ENCODE data around the gene CNFN. TPM values are rescaled to one million over a fixed set of nuclear protein-coding genes. Genes with fewer than 3 reads are reported as not detected.

CNFN gene
- total RNA-seq, 1 donor from 2014 or later = 1.9 TPM

DNA sequence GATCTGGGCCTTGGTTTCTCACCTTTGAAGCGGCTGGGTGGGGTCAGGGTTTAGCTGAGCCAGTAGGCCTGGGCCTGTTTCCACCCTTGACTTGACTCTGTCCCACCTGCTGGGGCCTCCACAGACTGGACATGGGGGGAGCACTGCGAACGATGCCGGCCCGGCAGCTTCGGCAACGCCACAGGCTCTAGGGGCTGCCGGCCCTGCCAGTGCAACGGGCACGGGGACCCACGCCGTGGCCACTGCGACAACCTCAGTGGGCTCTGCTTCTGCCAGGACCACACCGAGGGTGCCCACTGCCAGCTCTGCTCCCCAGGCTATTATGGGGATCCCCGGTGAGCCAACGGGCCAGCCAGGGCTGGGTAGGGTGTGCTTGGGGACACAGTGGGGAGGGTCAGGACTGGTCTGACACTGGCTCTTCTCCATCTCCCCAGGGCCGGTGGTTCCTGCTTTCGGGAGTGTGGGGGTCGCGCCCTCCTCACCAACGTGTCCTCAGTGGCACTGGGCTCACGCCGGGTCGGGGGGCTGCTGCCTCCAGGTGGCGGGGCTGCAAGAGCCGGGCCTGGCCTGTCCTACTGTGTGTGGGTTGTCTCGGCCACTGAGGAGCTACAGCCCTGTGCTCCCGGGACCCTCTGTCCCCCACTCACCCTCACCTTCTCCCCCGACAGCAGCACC lies 36.6 kb downstream of the CNFN start:
- Mint-ChIP-seq H3K27me3 (ENCODE audit: low read depth) (no peaks in the 10 kb centered on the region), H3K4me1 (peaks cover under 1% of the 10 kb centered on the region), H3K9me3 (no peaks in the 10 kb centered on the region), H3K27ac (no peak overlapping the region), H3K36me3 (peaks cover 19% of the 10 kb centered on the region), H3K4me3 (no peak overlapping the region)
- TF ChIP-seq, protein P1, sequence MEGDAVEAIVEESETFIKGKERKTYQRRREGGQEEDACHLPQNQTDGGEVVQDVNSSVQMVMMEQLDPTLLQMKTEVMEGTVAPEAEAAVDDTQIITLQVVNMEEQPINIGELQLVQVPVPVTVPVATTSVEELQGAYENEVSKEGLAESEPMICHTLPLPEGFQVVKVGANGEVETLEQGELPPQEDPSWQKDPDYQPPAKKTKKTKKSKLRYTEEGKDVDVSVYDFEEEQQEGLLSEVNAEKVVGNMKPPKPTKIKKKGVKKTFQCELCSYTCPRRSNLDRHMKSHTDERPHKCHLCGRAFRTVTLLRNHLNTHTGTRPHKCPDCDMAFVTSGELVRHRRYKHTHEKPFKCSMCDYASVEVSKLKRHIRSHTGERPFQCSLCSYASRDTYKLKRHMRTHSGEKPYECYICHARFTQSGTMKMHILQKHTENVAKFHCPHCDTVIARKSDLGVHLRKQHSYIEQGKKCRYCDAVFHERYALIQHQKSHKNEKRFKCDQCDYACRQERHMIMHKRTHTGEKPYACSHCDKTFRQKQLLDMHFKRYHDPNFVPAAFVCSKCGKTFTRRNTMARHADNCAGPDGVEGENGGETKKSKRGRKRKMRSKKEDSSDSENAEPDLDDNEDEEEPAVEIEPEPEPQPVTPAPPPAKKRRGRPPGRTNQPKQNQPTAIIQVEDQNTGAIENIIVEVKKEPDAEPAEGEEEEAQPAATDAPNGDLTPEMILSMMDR (IDR thresholded peaks at IDR 0.05; ENCODE audit: unreplicated experiment) = no peak
- DNase-seq (ENCODE audit: low spot score in 2 of 2, unreplicated experiment in 2 of 2) = no peak

DNA sequence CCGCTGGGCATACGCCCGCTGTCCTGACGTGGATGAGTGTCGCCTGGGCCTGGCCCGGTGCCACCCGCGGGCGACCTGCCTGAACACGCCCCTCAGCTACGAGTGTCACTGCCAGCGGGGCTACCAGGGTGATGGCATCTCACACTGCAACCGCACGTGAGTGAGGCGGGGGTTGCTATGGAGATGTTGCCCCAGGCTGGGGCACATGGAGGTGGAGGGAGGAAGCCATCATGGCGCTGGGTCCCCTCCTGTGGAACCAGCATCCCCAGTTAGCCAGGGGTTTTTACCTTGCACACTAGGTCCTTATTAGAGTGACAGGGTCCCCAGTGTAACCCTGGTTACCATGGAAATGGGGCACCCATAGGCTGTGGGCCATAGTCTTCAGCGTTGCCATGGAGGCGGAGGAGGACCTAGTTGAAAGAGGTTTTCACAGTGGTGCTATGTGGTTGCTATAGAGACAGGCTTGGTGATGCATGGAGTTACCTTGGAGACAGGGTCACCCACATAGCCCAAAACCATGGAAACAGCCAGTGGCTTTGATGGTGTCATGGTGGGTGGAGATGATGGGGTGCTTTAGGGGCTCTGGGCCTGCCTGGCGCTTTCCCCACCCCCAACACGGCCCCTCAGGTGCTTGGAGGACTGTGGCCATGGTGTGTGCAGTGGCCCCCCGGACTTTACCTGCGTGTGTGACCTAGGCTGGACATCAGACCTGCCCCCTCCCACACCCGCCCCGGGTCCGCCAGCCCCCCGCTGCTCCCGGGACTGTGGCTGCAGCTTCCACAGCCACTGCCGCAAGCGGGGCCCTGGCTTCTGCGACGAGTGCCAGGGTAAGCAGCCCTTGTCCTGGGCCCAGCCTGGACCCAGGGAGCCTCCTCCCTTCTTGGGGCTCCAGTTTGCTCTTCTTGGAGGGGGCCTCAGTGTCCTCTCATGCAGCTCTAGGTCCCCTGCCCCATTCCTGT lies 37.5 kb downstream of the CNFN start:
- DNase-seq (ENCODE audit: low spot score in 2 of 2, unreplicated experiment in 2 of 2) = no peak
- peaks cover 14% of the 10 kb centered on the region for H3K36me3 Mint-ChIP-seq
- no peak overlapping the region for H3K27ac Mint-ChIP-seq
- H3K4me3 Mint-ChIP-seq = no peak overlapping the region
- no peaks in the 10 kb centered on the region for H3K9me3 Mint-ChIP-seq
- no peaks in the 10 kb centered on the region for H3K4me1 Mint-ChIP-seq
- TF ChIP-seq, protein P1 (IDR thresholded peaks at IDR 0.05; ENCODE audit: unreplicated experiment) = no peak
- no peaks in the 10 kb centered on the region for H3K27me3 Mint-ChIP-seq (ENCODE audit: low read depth)

DNA sequence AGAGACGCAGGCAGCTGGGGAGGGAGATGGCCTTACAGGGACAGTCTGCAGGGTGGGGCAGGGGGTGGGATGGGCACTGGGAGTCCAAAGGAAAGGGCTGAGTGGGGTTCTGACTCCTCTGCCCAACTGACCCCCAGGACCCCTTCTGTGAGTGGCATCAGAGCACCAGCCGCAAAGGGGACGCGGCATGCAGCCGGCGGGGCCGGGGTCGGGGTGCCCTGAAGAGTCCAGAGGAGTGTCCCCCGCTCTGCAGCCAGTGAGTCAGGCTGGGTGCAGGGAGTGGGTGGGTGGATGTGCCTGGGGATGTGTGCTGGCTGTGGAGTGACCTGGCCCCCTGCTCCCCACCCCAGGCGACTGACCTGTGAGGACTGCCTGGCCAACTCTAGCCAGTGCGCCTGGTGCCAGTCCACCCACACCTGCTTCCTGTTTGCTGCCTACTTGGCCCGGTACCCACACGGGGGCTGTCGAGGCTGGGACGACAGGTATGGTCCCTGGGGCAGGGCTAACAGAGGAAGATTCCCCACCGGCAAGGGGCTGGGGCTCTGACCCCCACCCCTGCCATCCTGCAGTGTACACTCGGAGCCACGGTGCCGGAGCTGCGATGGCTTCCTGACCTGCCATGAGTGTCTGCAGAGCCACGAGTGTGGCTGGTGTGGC lies 38.9 kb downstream of the CNFN start:
- TF ChIP-seq, protein P1 (IDR thresholded peaks at IDR 0.05; ENCODE audit: unreplicated experiment) = no peak
- no peaks in the 10 kb centered on the region for H3K27me3 Mint-ChIP-seq (ENCODE audit: low read depth)
- H3K9me3 Mint-ChIP-seq = no peaks in the 10 kb centered on the region
- H3K4me1 Mint-ChIP-seq = peaks cover 3% of the 10 kb centered on the region
- no peak overlapping the region for H3K27ac Mint-ChIP-seq
- no peak overlapping the region for H3K4me3 Mint-ChIP-seq
- no peak for DNase-seq (ENCODE audit: low spot score in 2 of 2, unreplicated experiment in 2 of 2)
- peaks cover 16% of the 10 kb centered on the region for H3K36me3 Mint-ChIP-seq

DNA sequence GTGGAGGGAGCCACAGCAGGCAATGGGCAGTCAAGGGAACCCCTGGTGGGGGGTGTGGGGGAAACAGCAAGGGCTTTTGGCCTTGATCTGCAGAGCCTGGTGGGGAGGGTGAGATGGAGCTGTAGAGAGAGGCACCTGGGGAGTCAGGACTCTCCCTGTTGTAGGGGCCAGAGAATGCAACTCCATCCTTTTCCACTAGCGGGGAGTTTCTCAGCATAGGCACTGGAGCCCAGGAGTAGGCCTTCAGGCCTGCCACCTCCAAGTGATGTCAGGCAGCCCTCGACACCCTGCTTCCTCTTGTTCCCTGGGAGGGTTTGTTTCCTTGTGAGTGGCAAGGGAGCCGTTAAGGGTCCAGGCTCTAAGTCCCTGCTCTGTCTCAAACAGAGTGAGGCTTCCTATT lies 39.7 kb downstream of the CNFN start:
- DNase-seq (ENCODE audit: low spot score in 2 of 2, unreplicated experiment in 2 of 2) = no peak
- H3K36me3 Mint-ChIP-seq = peaks cover 18% of the 10 kb centered on the region
- H3K4me3 Mint-ChIP-seq = no peak overlapping the region
- no peaks in the 10 kb centered on the region for H3K9me3 Mint-ChIP-seq
- peaks cover 3% of the 10 kb centered on the region for H3K4me1 Mint-ChIP-seq
- H3K27me3 Mint-ChIP-seq (ENCODE audit: low read depth) = no peaks in the 10 kb centered on the region
- H3K27ac Mint-ChIP-seq = no peak overlapping the region
- TF ChIP-seq, protein P1 (IDR thresholded peaks at IDR 0.05; ENCODE audit: unreplicated experiment) = no peak

DNA sequence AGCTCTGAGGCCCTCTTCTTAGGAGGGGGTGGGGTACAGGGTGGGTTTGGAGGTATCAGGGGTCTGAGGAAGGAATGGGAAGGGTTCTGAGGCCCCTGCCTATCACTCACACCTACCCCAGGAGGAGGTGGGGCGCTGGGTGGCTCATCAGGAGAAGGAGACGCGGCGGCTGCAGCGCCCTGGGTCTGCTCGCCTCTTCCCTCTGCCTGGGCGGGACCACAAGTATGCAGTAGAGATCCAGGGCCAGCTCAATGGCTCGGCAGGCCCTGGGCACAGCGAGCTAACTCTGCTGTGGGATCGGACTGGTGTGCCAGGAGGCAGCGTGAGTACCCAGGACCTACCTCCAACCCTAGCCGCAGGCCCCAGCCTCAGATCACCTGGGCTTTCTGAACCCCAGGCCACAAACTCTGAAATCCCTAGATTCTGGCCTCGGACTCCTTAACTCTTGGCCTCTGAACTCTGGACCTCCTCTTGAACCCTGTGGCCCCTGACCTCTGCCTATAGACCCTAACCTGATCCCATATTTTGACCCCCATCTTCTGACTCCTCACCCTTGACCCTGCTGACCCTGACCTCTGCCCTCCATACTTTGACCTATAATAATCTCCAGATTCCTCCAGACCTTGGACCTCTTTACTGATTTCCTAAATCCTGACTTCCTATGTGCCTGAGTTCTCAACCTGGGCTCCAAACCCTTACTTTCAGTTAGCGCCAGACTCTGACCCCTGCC lies 40.6 kb downstream of the CNFN start:
- Mint-ChIP-seq H3K4me1 (peaks cover 3% of the 10 kb centered on the region), H3K4me3 (no peak overlapping the region), H3K27me3 (ENCODE audit: low read depth) (no peaks in the 10 kb centered on the region), H3K9me3 (no peaks in the 10 kb centered on the region), H3K36me3 (peaks cover 22% of the 10 kb centered on the region), H3K27ac (no peak overlapping the region)
- TF ChIP-seq, protein P1 (IDR thresholded peaks at IDR 0.05; ENCODE audit: unreplicated experiment) = no peak
- no peak for DNase-seq (ENCODE audit: low spot score in 2 of 2, unreplicated experiment in 2 of 2)
